Ectodermal cell (in vitro differentiated cells): ENCODE measurements around the gene ITGB1BP1.

Experiments
- H3K27ac ChIP-seq: 2 replicates; pipeline ENCODE4 v1.7.0; 2013; ENCODE audit warnings: mild to moderate bottlenecking, low read depth, low read length; ENCODE audit not compliant: insufficient read depth, poor library complexity, severe bottlenecking
- H3K27me3 ChIP-seq: 2 replicates; pipeline ENCODE4 v1.7.0; 2013; ENCODE audit warnings: mild to moderate bottlenecking, low read length; ENCODE audit not compliant: insufficient read depth, control insufficient read depth, poor library complexity, severe bottlenecking
- H3K36me3 ChIP-seq: one replicate; pipeline ENCODE4 v1.7.0; 2013; ENCODE audit warnings: low read length; ENCODE audit not compliant: control insufficient read depth, insufficient read depth
- H3K4me1 ChIP-seq: one replicate; pipeline ENCODE4 v1.7.0; 2013; ENCODE audit warnings: low read length; ENCODE audit not compliant: control insufficient read depth, insufficient read depth
- H3K4me3 ChIP-seq: 2 replicates; pipeline ENCODE4 v1.7.0; 2013; ENCODE audit warnings: low read depth, low read length, control low read depth; ENCODE audit not compliant: insufficient read depth
- H3K9me3 ChIP-seq: 2 replicates; pipeline ENCODE4 v1.7.0; 2013; ENCODE audit warnings: mild to moderate bottlenecking, low read length, moderate library complexity; ENCODE audit not compliant: control insufficient read depth
- WGBS, 2 experiments: methylation state at CpG; one replicate each; pipeline ENCODE4 v1.1.7; 2013; ENCODE audit warnings: missing lambda C conversion rate in 2 of 2; 5-methylcytosine and 5-hydroxymethylcytosine counted together

ITGB1BP1 gene

DNA sequence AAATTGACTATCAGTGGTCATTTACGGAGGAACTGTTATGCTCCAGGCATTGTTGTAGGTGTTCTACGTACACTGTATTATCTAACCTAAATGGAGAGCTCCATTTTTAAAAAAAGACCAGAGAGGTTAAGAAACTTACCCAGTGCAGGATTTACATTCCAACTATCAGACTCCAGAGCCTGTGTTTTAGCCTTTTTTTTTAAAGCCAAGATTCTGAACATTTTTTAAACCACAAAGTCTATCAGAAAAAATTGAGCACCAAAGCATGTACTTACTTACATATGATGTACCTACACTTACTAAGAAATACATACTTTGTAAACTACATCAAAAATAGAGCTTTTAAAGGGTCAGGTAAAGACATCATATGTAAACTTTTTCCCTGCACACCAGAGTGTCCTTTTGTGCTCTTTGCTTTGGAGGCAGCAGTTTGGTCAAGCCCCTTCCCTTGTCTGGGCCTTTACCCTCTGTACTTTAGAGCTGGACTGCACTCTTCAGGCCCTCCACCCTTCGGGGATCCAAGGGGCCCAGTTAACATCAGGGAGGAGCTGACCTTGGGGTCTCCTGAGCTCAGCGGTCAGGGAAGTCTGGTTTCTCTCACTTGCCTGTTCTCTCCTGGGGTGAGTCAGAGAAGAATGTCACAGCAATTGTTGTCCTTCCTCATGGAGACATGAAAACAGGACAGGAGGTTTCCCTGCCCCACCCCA, 58.4 kb downstream of the ITGB1BP1 start:
- Histone ChIP-seq H3K4me1 (no peaks in the 10 kb centered on the region), H3K27me3 (no peaks in the 10 kb centered on the region), H3K9me3 (no peaks in the 10 kb centered on the region), H3K27ac (no peak overlapping the region), H3K36me3 (peaks cover 6% of the 10 kb centered on the region), H3K4me3 (no peak overlapping the region)
- 84 to 87% methylated on average over 4 of the region's 4 CpGs for WGBS, 2 experiments

GRCh38 chr2:9364373-9364772, 59.0 kb downstream of the ITGB1BP1 start:
- 94% methylated on average over 4 of the region's 4 CpGs for WGBS, 2 experiments

GRCh38 chr2:9360701-9361100, 62.6 kb downstream of the ITGB1BP1 start:
- no peaks in the 10 kb centered on the region for H3K27me3 ChIP-seq
- H3K36me3 ChIP-seq, result peaks cover 8% of the 10 kb centered on the region
- H3K4me3 ChIP-seq, result no peak overlapping the region
- WGBS, 2 experiments, result 87 to 95% methylated on average over 2 of the region's 2 CpGs
- no peaks in the 10 kb centered on the region for H3K9me3 ChIP-seq
- no peak overlapping the region for H3K27ac ChIP-seq
- H3K4me1 ChIP-seq, result no peaks in the 10 kb centered on the region

More at GRCh38 chr2:9364373-9364772, 59.0 kb downstream of the ITGB1BP1 start:
- Histone ChIP-seq H3K9me3 (no peaks in the 10 kb centered on the region), H3K27ac (no peak overlapping the region), H3K4me1 (no peaks in the 10 kb centered on the region), H3K4me3 (no peak overlapping the region), H3K27me3 (no peaks in the 10 kb centered on the region), H3K36me3 (peaks cover 8% of the 10 kb centered on the region)

- 92% methylated on average over 1 of the region's 1 CpG; no CpG with 5 or more reads in 1 of the 2 experiments for WGBS, 2 experiments
Observed at GRCh38 chr2:9360110-9360509, 63.2 kb downstream of the ITGB1BP1 start.

DNA sequence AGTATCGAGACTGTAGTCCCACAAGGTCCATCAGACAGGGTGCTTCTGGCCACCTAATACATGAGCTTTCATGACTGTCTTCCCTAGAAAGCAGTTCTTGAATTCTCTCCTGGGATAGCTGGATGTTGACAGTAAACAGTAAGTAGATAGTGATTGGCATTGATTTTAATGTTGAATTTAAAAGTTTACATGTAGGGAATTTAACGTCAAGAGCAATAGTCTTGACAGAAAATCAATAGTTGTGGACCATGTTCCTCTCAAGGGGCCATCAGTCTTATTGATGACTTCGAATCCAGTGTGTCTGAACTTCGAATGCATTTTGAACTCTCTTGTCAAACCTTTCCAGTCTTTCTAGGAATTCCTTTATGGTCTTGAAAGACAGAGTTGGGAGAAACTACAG, 63.9 kb downstream of the ITGB1BP1 start:
- 97 to 98% methylated on average over 4 of the region's 4 CpGs for WGBS, 2 experiments
- Histone ChIP-seq H3K4me1 (no peaks in the 10 kb centered on the region), H3K36me3 (peaks cover 8% of the 10 kb centered on the region), H3K27ac (no peak overlapping the region), H3K9me3 (no peaks in the 10 kb centered on the region), H3K4me3 (no peak overlapping the region), H3K27me3 (no peaks in the 10 kb centered on the region)

More at GRCh38 chr2:9360110-9360509, 63.2 kb downstream of the ITGB1BP1 start:
- no peaks in the 10 kb centered on the region for H3K4me1 ChIP-seq
- H3K9me3 ChIP-seq, result no peaks in the 10 kb centered on the region
- H3K27me3 ChIP-seq, result no peaks in the 10 kb centered on the region
- H3K27ac ChIP-seq, result no peak overlapping the region
- H3K36me3 ChIP-seq, result peaks cover 8% of the 10 kb centered on the region
- no peak overlapping the region for H3K4me3 ChIP-seq

DNA sequence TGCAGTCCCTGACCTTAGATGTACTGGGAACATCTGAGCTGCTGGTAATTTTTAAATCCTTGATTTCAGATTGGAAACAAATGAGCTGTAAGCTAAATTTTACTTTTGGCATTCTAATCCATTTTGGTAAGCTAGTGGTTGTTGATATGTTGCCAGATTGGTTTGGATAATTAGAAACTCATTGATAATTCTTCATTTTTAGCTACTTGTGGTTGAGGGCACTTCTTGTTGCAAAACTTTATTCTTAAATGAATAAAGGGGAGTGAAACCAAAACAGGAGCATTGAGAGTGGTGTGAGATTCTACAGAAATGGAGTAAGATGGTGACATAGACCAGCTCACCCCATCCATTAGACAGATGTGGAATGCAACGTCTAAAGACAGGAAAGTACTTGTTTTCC, 64.5 kb downstream of the ITGB1BP1 start:
- no peaks in the 10 kb centered on the region for H3K9me3 ChIP-seq
- H3K27me3 ChIP-seq, result no peaks in the 10 kb centered on the region
- WGBS, 2 experiments, result 91 to 94% methylated on average over 1 of the region's 1 CpG
- no peak overlapping the region for H3K4me3 ChIP-seq
- H3K27ac ChIP-seq, result no peak overlapping the region
- peaks cover 8% of the 10 kb centered on the region for H3K36me3 ChIP-seq
- no peaks in the 10 kb centered on the region for H3K4me1 ChIP-seq

DNA sequence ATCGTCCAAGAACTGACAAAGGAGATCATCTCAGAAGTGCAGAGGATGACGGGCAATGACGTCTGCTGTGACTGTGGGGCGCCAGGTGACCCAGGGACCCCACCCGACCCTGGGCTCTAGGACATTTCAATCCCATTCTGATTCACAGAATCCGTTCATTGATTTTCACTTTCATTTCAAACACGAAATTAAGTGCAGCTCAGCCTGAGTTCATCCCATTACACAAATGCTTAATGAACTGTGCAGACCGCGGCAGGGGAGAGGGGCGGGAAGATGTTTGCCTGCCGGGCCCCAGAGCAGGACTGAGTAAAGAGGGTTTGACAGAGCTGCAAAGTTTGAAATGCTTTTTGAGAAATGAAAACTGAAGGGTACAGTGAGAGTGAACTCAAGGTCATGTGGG, 67.1 kb downstream of the ITGB1BP1 start:
- H3K36me3 ChIP-seq, result peaks cover 5% of the 10 kb centered on the region
- no peak overlapping the region for H3K4me3 ChIP-seq
- no peaks in the 10 kb centered on the region for H3K9me3 ChIP-seq
- no peaks in the 10 kb centered on the region for H3K27me3 ChIP-seq
- no peaks in the 10 kb centered on the region for H3K4me1 ChIP-seq
- H3K27ac ChIP-seq, result no peak overlapping the region
- 76 to 82% methylated on average over 11 of the region's 11 CpGs for whole genome bisulfite sequencing, 2 experiments

DNA sequence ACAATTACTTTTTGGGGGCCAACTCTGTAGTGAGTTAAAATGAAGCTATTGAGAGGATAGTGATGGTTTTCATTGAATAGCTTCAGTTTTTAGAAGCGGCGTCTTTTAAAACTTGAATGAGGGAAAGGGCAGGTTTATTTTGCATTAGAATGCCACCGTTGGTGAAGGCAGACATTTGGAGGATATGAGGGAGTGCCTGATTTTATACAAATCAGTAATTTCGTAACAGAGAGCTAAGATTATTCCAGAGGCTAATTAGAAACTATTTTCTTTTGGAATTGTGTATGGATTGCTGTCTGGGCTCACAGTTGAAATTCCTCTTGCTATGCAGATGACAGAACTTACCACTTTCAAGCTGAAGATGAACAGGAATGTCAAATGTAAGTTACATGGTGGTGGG, 67.6 kb downstream of the ITGB1BP1 start:
- H3K27me3 ChIP-seq, result no peaks in the 10 kb centered on the region
- no peak overlapping the region for H3K27ac ChIP-seq
- peaks cover 8% of the 10 kb centered on the region for H3K36me3 ChIP-seq
- no peak overlapping the region for H3K4me3 ChIP-seq
- WGBS, 2 experiments, result 53 to 55% methylated on average over 4 of the region's 4 CpGs
- H3K4me1 ChIP-seq, result no peaks in the 10 kb centered on the region
- no peaks in the 10 kb centered on the region for H3K9me3 ChIP-seq

DNA sequence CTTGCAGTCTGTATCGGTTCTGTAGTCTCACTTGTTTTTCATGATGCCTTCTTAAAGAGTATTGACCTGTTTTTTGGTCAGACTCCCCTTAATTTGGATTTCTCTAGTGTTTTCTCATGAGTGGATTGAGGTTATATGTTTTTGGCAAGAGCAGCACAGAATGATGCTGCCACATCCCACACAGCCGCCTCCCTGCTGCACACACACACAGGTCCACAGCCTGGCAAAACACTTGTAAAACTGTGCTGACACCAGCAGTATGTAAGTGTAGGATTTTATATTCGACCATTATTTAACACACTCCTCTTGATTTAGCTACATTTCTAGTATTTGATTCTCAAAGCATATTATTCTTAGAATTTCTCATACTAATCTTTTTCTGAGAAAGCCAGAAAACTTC, 68.1 kb downstream of the ITGB1BP1 start:
- Histone ChIP-seq H3K4me1 (no peaks in the 10 kb centered on the region), H3K4me3 (no peak overlapping the region), H3K27me3 (no peaks in the 10 kb centered on the region), H3K27ac (no peak overlapping the region), H3K36me3 (peaks cover 7% of the 10 kb centered on the region), H3K9me3 (no peaks in the 10 kb centered on the region)
- 88 to 95% methylated on average over 1 to 3 of the region's 3 CpGs for WGBS, 2 experiments

DNA sequence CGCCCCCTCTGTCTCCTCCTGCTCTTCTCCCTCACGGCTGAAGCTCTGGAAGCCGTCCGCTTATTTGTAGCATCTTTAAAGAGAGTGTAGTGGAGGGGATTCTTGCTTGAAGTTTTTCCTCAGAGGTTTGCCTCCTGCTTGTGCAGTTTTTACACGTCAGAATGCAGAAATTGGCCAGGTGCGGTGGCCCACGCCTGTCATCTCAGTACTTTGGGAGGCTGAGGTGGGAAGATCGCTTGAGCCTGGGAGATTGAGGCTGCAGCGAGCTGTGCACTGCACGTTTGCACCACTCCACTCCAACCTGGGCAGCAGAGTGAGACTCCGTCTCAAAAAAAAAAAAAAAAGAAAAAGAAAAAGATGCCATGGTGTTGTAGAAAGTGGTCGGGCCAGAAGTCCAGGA, 69.0 kb downstream of the ITGB1BP1 start:
- H3K4me1 ChIP-seq, result no peaks in the 10 kb centered on the region
- H3K27me3 ChIP-seq, result no peaks in the 10 kb centered on the region
- H3K27ac ChIP-seq, result no peak overlapping the region
- WGBS, 2 experiments, result 95 to 97% methylated on average over 11 to 12 of the region's 12 CpGs
- H3K4me3 ChIP-seq, result no peak overlapping the region
- no peaks in the 10 kb centered on the region for H3K9me3 ChIP-seq
- H3K36me3 ChIP-seq, result peaks cover 5% of the 10 kb centered on the region
